Dendritic cell treated with granulocyte-macrophage colony-stimulating factor and Interleukin-4, amounts not matched to agents 40 ng/mL and 50 ng/mL, for 4 days (primary cell): Measurements from ENCODE around the gene HHIP.

Experiments
- H3K27ac Mint-ChIP-seq: one replicate; pipeline ENCODE4 v1.8.0; 2022; ENCODE audit warnings: mild to moderate bottlenecking, mixed read lengths
- H3K27me3 Mint-ChIP-seq: one replicate; pipeline ENCODE4 v1.8.0; 2022; ENCODE audit warnings: mild to moderate bottlenecking, mixed read lengths
- H3K36me3 Mint-ChIP-seq: one replicate; pipeline ENCODE4 v1.8.0; 2022; ENCODE audit warnings: low read depth, mixed read lengths
- H3K4me1 Mint-ChIP-seq: one replicate; pipeline ENCODE4 v1.8.0; 2022; ENCODE audit warnings: low read depth, mixed read lengths
- H3K4me3 Mint-ChIP-seq: one replicate; pipeline ENCODE4 v1.8.0; 2022; ENCODE audit warnings: mild to moderate bottlenecking, moderate library complexity, mixed read lengths
- H3K9me3 Mint-ChIP-seq: one replicate; pipeline ENCODE4 v1.8.0; 2022; ENCODE audit warnings: mixed read lengths
- intact Hi-C: fragments of 100-400 bp; cut with micrococcal nuclease; formaldehyde crosslinking; loops from one replicate; pipeline ENCODE4 v1.15.0; 2022

The HHIP gene

GRCh38 chr4:144674711-144675110, 28.8 kb downstream of the HHIP start:
- Mint-ChIP-seq H3K27me3 (no peaks in the 10 kb centered on the region), H3K36me3 (no peaks in the 10 kb centered on the region), H3K9me3 (no peaks in the 10 kb centered on the region), H3K4me1 (no peaks in the 10 kb centered on the region), H3K27ac (no peak overlapping the region), H3K4me3 (no peak overlapping the region)
- intact Hi-C loops, result no loop called here

- Mint-ChIP-seq H3K4me1 (peaks cover 6% of the 10 kb centered on the region), H3K9me3 (no peaks in the 10 kb centered on the region), H3K27ac (no peak overlapping the region), H3K27me3 (no peaks in the 10 kb centered on the region), H3K36me3 (no peaks in the 10 kb centered on the region), H3K4me3 (no peak overlapping the region)
- intact Hi-C loops, result no loop called here
Measured at GRCh38 chr4:144681806-144682205, 35.9 kb downstream of the HHIP start.

- H3K4me3 Mint-ChIP-seq, result no peak overlapping the region
- H3K4me1 Mint-ChIP-seq, result peaks cover 6% of the 10 kb centered on the region
- H3K27ac Mint-ChIP-seq, result no peak overlapping the region
- H3K27me3 Mint-ChIP-seq, result no peaks in the 10 kb centered on the region
- no peaks in the 10 kb centered on the region for H3K36me3 Mint-ChIP-seq
- intact Hi-C loops, result no loop called here
- no peaks in the 10 kb centered on the region for H3K9me3 Mint-ChIP-seq
Measured at GRCh38 chr4:144683516-144683915, 37.6 kb downstream of the HHIP start.

- Mint-ChIP-seq H3K9me3 (no peaks in the 10 kb centered on the region), H3K27ac (no peak overlapping the region)
Measured at GRCh38 chr4:144685911-144686310, 40.0 kb downstream of the HHIP start.

GRCh38 chr4:144686921-144687320, 41.0 kb downstream of the HHIP start:
- Mint-ChIP-seq H3K9me3 (no peaks in the 10 kb centered on the region), H3K4me1 (peaks cover 4% of the 10 kb centered on the region), H3K27me3 (no peaks in the 10 kb centered on the region), H3K36me3 (no peaks in the 10 kb centered on the region), H3K4me3 (no peak overlapping the region), H3K27ac (no peak overlapping the region)
- intact Hi-C loops, result no loop called here

More at GRCh38 chr4:144685911-144686310, 40.0 kb downstream of the HHIP start:
- Mint-ChIP-seq H3K4me1 (peaks cover 6% of the 10 kb centered on the region), H3K27me3 (no peaks in the 10 kb centered on the region), H3K36me3 (no peaks in the 10 kb centered on the region), H3K4me3 (no peak overlapping the region)
- intact Hi-C loops, result no loop called here

GRCh38 chr4:144687466-144687865, 41.5 kb downstream of the HHIP start:
- intact Hi-C loops, result no loop called here
- Mint-ChIP-seq H3K4me1 (no peaks in the 10 kb centered on the region), H3K27ac (no peak overlapping the region), H3K9me3 (no peaks in the 10 kb centered on the region), H3K27me3 (no peaks in the 10 kb centered on the region), H3K4me3 (no peak overlapping the region), H3K36me3 (no peaks in the 10 kb centered on the region)

- intact Hi-C loops, result no loop called here
- Mint-ChIP-seq H3K4me1 (peaks cover 5% of the 10 kb centered on the region), H3K9me3 (no peaks in the 10 kb centered on the region), H3K27me3 (no peaks in the 10 kb centered on the region), H3K4me3 (no peak overlapping the region), H3K36me3 (no peaks in the 10 kb centered on the region), H3K27ac (no peak overlapping the region)
Measured at GRCh38 chr4:144688035-144688569, 42.1 kb downstream of the HHIP start.

GRCh38 chr4:144689125-144689524, 43.2 kb downstream of the HHIP start:
- peaks cover 6% of the 10 kb centered on the region for H3K4me1 Mint-ChIP-seq
- H3K27me3 Mint-ChIP-seq, result no peaks in the 10 kb centered on the region

GRCh38 chr4:144695721-144696120, 49.8 kb downstream of the HHIP start:
- intact Hi-C loops, result no loop called here
- no peaks in the 10 kb centered on the region for H3K27me3 Mint-ChIP-seq
- H3K27ac Mint-ChIP-seq, result no peak overlapping the region
- no peaks in the 10 kb centered on the region for H3K36me3 Mint-ChIP-seq
- H3K4me3 Mint-ChIP-seq, result no peak overlapping the region
- H3K9me3 Mint-ChIP-seq, result no peaks in the 10 kb centered on the region
- H3K4me1 Mint-ChIP-seq, result peaks cover 6% of the 10 kb centered on the region

More at GRCh38 chr4:144689125-144689524, 43.2 kb downstream of the HHIP start:
- Mint-ChIP-seq H3K4me3 (no peak overlapping the region), H3K9me3 (no peaks in the 10 kb centered on the region), H3K27ac (no peak overlapping the region), H3K36me3 (no peaks in the 10 kb centered on the region)
- intact Hi-C loops, result no loop called here

- intact Hi-C loops, result no loop called here
- Mint-ChIP-seq H3K36me3 (no peaks in the 10 kb centered on the region), H3K4me3 (no peak overlapping the region)
Measured at GRCh38 chr4:144696376-144696775, 50.4 kb downstream of the HHIP start.

GRCh38 chr4:144699565-144699964, 53.6 kb downstream of the HHIP start:
- Mint-ChIP-seq H3K27me3 (no peaks in the 10 kb centered on the region), H3K4me1 (no peaks in the 10 kb centered on the region), H3K36me3 (no peaks in the 10 kb centered on the region), H3K27ac (no peak overlapping the region), H3K4me3 (no peak overlapping the region), H3K9me3 (no peaks in the 10 kb centered on the region)
- intact Hi-C loops, result no loop called here

More at GRCh38 chr4:144696376-144696775, 50.4 kb downstream of the HHIP start:
- Mint-ChIP-seq H3K4me1 (peaks cover 6% of the 10 kb centered on the region), H3K27me3 (no peaks in the 10 kb centered on the region), H3K27ac (no peak overlapping the region), H3K9me3 (no peaks in the 10 kb centered on the region)

- H3K36me3 Mint-ChIP-seq, result no peaks in the 10 kb centered on the region
- intact Hi-C loops, result no loop called here
- no peaks in the 10 kb centered on the region for H3K4me1 Mint-ChIP-seq
- no peaks in the 10 kb centered on the region for H3K9me3 Mint-ChIP-seq
- no peak overlapping the region for H3K27ac Mint-ChIP-seq
- H3K27me3 Mint-ChIP-seq, result no peaks in the 10 kb centered on the region
- H3K4me3 Mint-ChIP-seq, result no peak overlapping the region
Measured at GRCh38 chr4:144701683-144702233, 55.8 kb downstream of the HHIP start.

GRCh38 chr4:144703494-144703893, 57.5 kb downstream of the HHIP start:
- Mint-ChIP-seq H3K4me3 (no peak overlapping the region), H3K4me1 (no peaks in the 10 kb centered on the region), H3K36me3 (no peaks in the 10 kb centered on the region), H3K9me3 (no peaks in the 10 kb centered on the region), H3K27me3 (no peaks in the 10 kb centered on the region), H3K27ac (no peak overlapping the region)
- intact Hi-C loops, result no loop called here

GRCh38 chr4:144705601-144706590, 59.9 kb downstream of the HHIP start:
- Mint-ChIP-seq H3K4me1 (no peaks in the 10 kb centered on the region), H3K9me3 (no peaks in the 10 kb centered on the region), H3K4me3 (no peak overlapping the region), H3K27ac (no peak overlapping the region), H3K36me3 (no peaks in the 10 kb centered on the region), H3K27me3 (no peaks in the 10 kb centered on the region)
- intact Hi-C loops, result no loop called here
